ENCODE data around the gene HDAC7.
"Not testable (repeated sequence)": the region's sequence is repeated elsewhere in the genome, so short reads cannot be mapped to it uniquely, and the experiment has no call there.

Gene HDAC7

GRCh38 chr12:47848853-47849252 lies 29.1 kb upstream of the HDAC7 start:
- no peak for TF ChIP-seq CTCF (IDR thresholded peaks at IDR 0.05; ENCODE audit: extremely low read depth, missing control alignments)
- no peak for DNase-seq (ENCODE audit: low spot score)

- no peak for DNase-seq (ENCODE audit: low spot score)
Measured at GRCh38 chr12:47846294-47846996, 26.7 kb upstream of the HDAC7 start.

GRCh38 chr12:47845081-47845480 lies 25.4 kb upstream of the HDAC7 start:
- no peak for DNase-seq (ENCODE audit: low spot score)
- TF ChIP-seq CTCF (IDR thresholded peaks at IDR 0.05; ENCODE audit: extremely low read depth, missing control alignments) = no peak

More at GRCh38 chr12:47846294-47846996, 26.7 kb upstream of the HDAC7 start:
- no peak for TF ChIP-seq CTCF (IDR thresholded peaks at IDR 0.05; ENCODE audit: extremely low read depth, missing control alignments)

- no peak for DNase-seq (ENCODE audit: low spot score)
- no peak for TF ChIP-seq CTCF (IDR thresholded peaks at IDR 0.05; ENCODE audit: extremely low read depth, missing control alignments)
Measured at GRCh38 chr12:47844264-47845019, 24.7 kb upstream of the HDAC7 start.

- no peak for DNase-seq (ENCODE audit: low spot score)
- TF ChIP-seq CTCF (IDR thresholded peaks at IDR 0.05; ENCODE audit: extremely low read depth, missing control alignments) = no peak
Measured at GRCh38 chr12:47843226-47843980, 23.7 kb upstream of the HDAC7 start.

GRCh38 chr12:47842543-47842942 lies 22.8 kb upstream of the HDAC7 start:
- DNase-seq (ENCODE audit: low spot score) = not testable (repeated sequence)

GRCh38 chr12:47841910-47842309 lies 22.2 kb upstream of the HDAC7 start:
- no peak for DNase-seq (ENCODE audit: low spot score)
- TF ChIP-seq CTCF (IDR thresholded peaks at IDR 0.05; ENCODE audit: extremely low read depth, missing control alignments) = no peak

All from GM20000 (cell line).